GM18507 (cell line): ENCODE measurements around the gene ITGB3.
A peak's percentile ranks its signal among the peaks of the same experiment; 100 is the strongest.

Experiments
- DNase-seq: peaks from one replicate; pipeline ENCODE4 v3.0.0; 2011; ENCODE audit warnings: low read depth; ENCODE audit not compliant: insufficient read length; ENCODE audit errors: extremely low spot score
- FAIRE-seq: peaks from 2 replicates; lab custom pipeline; 2011; peaks lifted over from hg19 to GRCh38; lab: Jason Lieb, UNC

The ITGB3 gene

GRCh38 chr17:47288531-47289116 is 35.0 kb downstream of the ITGB3 start:
- FAIRE-seq = no peak
- no peak for DNase-seq

DNA sequence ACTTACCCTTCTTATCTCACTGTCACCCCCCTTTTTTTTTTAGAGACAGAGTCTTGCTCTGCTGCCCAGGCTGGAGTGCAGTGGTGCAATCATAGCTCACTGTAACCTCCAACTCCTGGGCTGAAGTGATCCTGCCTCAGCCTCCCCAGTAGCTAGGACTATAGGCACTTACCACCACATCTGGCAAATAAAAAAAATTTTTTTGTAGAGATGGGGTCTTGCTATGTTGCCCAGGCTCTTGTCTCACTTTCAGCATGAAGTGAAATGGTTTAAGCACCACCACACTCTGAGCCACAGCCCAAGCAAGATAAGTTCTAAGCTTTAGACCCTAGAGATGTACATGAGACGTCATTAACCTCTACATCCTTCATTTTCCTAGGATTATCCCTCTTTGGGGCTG is 35.7 kb downstream of the ITGB3 start:
- DNase-seq (no peak), FAIRE-seq (no peak)

- FAIRE-seq = no peak
- no peak for DNase-seq
Observed at GRCh38 chr17:47290870-47291241, 37.2 kb downstream of the ITGB3 start.

DNA sequence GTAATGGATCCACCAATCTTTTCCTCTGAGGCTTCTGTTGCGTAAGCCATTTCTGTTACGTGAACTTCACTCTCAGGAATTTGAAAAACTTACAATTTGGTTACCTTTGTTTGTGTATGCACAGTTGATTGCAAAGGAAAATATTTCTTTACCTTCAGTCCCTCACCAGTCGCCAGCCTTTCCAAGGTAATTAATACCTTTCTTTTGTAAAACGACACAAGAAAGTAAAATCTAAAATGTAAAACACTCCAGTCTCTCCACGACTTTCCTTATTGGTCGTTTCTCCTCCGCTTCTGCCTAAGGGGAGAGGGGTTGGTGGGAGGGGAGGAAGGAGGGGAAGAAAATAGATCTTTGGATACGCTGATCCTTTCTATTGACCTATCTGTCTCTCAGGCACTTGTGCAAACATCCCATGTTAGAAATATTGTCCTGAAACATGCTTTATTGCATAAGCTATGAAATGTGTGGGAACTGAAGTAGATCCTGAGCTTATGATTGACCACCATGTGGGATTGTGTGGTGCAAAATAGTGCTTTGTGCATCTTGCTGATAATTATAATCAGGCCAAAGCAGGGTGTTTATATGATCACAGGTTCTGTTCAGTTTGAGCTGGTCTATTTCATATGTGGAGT is 37.7 kb downstream of the ITGB3 start:
- FAIRE-seq (no peak), DNase-seq (no peak)

DNA sequence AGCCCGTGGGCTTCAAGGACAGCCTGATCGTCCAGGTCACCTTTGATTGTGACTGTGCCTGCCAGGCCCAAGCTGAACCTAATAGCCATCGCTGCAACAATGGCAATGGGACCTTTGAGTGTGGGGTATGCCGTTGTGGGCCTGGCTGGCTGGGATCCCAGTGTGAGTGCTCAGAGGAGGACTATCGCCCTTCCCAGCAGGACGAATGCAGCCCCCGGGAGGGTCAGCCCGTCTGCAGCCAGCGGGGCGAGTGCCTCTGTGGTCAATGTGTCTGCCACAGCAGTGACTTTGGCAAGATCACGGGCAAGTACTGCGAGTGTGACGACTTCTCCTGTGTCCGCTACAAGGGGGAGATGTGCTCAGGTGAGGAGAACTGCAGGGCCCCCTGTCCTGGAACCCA is 38.6 kb downstream of the ITGB3 start:
- FAIRE-seq (no peak), DNase-seq (no peak)

DNA sequence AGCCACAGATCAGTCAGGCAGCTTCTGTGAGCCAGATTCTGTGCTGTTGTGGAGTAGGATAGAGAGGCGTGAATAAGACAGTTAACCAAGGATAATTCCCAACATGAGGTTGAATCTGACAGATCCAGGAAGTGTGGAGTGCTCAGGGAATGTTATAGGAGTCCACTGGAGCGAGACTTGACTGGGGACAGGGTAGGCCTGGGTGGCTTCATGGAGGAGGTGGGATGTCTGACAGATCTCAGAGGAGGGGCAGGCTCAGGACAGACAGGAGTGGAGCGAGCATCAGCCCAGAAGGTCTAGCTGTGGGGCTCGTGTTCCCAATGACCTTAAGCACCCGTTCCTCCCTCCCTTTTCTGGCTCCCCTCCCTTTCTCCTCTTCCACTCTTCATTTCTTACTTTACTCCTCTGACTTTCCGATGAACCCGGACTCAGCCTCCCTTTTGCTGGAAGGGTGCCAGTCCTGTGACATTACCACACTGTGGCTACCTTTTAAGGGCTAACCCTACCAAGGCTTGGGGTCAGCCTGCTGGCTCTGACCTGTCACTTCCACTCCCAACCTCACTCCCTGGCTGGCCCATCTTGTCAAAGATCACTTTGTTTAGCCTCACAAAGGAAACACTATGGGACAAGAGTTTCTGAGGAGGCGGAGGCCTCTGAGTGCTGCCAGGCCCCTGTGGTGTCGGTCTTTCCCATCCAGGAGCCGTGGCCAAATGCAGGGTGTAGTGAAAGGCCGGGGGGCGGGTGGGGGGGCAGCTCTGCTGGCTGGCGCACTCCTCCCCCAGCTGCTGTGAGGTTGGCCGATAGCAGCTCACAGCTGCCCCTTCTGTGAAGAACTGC is 41.6 kb downstream of the ITGB3 start:
- DNase-seq (no peak), FAIRE-seq (no peak)

GRCh38 chr17:47295874-47296255 is 42.2 kb downstream of the ITGB3 start:
- FAIRE-seq (no peak), DNase-seq (no peak)

GRCh38 chr17:47297661-47298400 is 44.2 kb downstream of the ITGB3 start:
- FAIRE-seq (no peak), DNase-seq (no peak)

- no peak for FAIRE-seq
- no peak for DNase-seq
Observed at GRCh38 chr17:47298712-47299111, 45.1 kb downstream of the ITGB3 start.

DNA sequence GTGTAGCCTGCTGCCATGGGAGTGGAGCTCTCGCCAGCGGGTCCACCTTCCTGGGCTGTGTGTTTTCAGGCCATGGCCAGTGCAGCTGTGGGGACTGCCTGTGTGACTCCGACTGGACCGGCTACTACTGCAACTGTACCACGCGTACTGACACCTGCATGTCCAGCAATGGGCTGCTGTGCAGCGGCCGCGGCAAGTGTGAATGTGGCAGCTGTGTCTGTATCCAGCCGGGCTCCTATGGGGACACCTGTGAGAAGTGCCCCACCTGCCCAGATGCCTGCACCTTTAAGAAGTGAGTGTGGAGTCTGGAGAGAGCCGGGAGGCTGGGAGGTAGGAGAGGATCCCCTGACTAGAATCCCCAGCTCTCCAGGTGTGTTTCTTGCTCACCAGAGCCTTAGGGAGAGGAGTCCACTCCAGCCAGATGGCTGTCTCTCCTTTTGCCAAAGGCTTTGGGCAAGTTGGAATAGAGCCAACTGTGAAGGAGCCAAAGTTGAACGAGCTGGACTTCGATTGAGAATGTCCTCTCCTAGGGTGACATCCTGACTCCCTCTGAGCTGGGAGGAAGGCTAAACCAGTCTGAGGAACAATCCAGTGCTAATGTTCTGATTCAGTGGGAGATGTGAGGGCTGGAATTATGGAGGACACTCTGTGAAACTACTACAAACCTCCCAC is 45.7 kb downstream of the ITGB3 start:
- FAIRE-seq = no peak
- DNase-seq = no peak

DNA sequence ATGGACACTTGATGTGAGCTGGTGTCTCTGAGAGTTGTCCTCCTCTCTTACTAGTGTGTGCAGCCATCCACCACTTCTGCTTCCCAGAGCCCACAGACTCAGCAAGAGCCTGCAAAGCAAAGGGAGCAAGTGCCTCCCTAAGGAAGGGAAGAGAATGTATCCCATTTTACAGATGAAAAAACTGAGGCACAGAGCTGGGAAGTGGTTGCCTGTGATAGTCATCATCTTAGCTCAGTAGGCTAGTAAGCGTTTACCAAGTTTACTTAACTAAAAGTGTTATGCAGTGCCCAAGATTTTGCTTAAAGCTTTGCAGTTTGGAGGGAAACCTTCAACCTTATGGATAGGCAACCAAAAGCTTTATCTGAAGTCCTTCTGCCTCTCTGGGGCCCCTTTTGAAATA is 47.1 kb downstream of the ITGB3 start:
- DNase-seq (no peak), FAIRE-seq (no peak)

DNA sequence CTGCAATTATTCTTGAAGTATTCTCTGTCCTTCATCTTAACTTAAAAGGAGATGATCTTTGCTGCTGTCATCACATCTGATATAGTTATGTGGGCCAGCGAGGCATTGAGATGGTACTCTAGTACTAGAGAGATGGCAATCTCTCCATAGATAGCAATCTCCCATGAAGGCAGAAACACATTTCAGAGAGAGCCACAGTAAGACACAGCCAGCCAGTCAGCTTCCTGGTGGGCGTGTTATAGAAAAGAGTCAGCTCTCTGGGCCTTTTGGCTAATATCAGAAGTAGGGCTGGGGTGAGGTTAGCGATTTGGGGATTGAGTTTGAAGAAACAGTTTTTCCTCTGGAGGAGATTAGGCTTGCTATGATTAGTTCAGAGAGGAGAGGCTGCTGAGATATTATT is 47.5 kb downstream of the ITGB3 start:
- no peak for DNase-seq
- FAIRE-seq = no peak

DNA sequence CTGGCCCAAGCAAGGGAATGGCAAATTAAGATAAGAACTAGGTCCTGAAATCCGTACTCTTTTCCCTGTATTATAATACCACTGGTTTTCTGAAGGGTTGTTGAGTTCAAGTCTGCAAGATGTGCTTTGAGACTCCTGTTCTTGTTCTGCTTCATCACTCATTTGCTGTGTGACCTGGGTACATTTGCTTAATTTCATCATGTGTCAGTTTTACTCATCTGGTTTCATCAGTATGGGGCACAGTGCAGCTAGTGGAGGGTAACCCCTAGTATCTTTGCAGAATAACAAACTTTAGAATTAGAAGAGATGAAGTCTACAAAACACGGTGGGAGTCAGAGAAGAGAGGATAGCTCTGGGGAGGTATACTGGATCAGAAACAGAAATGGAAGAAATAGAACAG is 48.2 kb downstream of the ITGB3 start:
- no peak for DNase-seq
- FAIRE-seq = no peak

- DNase-seq = no peak
- no peak for FAIRE-seq
Observed at GRCh38 chr17:47304186-47304585, 50.6 kb downstream of the ITGB3 start.

DNA sequence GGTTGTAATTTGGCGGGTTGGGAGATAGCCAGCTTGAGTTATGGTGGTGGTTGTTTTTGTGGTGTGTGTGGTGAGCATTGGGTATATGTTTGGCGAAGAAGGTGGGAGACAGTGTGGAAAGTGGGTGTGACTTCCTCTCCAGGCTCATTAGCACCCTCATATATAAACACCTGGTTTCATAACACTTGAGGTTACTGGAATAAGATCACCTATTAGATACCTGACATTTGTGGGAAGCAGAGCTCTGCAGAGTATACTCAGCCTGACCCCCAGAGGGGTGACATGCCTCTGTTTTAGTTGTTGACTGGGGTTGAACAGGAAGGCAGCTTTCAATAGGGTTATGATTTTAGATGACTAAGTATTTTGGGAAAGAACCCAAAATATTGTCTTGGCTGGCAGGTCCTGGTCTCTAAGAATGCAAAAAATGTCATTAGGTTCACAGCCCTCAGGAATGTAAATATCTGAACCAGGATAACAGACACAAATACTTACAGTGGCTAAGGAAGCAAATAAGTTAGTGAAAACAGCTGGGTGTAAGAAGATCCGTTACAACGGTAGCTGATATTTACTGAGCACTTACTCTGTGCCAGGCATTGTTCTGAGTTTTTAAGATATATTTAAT is 51.8 kb downstream of the ITGB3 start:
- FAIRE-seq (no peak), DNase-seq (no peak)

DNA sequence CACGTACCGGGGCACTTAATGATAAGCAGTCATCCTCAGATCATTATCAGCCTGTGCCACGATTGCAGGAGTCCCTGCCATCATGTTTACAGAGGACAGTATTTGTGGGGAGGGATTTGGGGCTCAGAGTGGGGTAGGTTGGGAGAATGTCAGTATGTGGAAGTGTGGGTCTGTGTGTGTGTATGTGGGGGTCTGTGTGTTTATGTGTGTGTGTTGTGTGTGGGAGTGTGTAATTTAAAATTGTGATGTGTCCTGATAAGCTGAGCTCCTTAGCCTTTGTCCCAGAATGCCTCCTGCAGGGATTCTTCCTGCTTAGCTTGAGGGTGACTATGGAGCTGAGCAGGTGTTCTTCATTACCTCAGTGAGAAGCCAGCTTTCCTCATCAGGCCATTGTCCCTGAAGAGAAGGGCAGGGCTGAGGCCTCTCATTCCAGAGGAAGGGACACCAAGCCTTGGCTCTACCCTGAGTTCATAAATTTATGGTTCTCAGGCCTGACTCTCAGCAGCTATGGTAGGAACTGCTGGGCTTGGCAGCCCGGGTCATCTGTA is 56.6 kb downstream of the ITGB3 start:
- FAIRE-seq (no peak), DNase-seq (no peak)

DNA sequence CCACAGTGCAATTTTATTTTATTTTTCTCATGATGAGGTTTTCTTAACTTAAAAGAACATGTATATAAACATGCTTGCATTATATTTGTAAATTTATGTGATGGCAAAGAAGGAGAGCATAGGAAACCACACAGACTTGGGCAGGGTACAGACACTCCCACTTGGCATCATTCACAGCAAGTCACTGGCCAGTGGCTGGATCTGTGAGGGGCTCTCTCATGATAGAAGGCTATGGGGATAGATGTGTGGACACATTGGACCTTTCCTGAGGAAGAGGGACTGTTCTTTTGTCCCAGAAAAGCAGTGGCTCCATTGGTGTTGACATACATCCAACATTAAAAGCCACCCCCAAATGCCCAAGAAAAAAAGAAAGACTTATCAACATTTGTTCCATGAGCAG is 57.8 kb downstream of the ITGB3 start:
- FAIRE-seq = no peak
- no peak for DNase-seq

- FAIRE-seq (peak; percentile 89), DNase-seq (peak; percentile 49)
Observed at GRCh38 chr17:47315451-47316266, 62.0 kb downstream of the ITGB3 start.
